SK-N-SH (cell line): Measurements from ENCODE around the gene TMEM248. TPM values are rescaled to one million over a fixed set of nuclear protein-coding genes. Genes with fewer than 3 reads are reported as not detected.

Source experiments
- CTCF ChIA-PET: fragments of 300-600, 350-600 bp; formaldehyde crosslinking; extraction: SDS; loops from one replicate; lab custom pipeline; 2021; lab: Yijun Ruan, JAX
- POLR2A ChIA-PET: fragments of 350-600 bp; sonication (Branson Sonifier 250); formaldehyde crosslinking; extraction: SDS; loops from one replicate; lab custom pipeline; 2020; ENCODE audit warnings: antibody characterized with exemption, inconsistent platforms; lab: Yijun Ruan, JAX
- DNase-seq: peaks from one replicate; pipeline ENCODE4 v3.0.0; 2012
- H2AFZ ChIP-seq: fragments of 200-600 bp; sonication (generic); 2 replicates; pipeline ENCODE4 v1.8.1; 2016; ENCODE audit warnings: antibody characterized with exemption, mild to moderate bottlenecking, low read depth
- H3F3A ChIP-seq: fragments of 200-600 bp; sonication (generic); replicated peaks from 2 replicates; pipeline ENCODE3; 2016; ENCODE audit warnings: antibody characterized with exemption, mild to moderate bottlenecking; ENCODE audit not compliant: insufficient read depth
- H3K27ac ChIP-seq, 2 experiments: fragments of 200-500 bp in 1 of 2; fragments of 200-600 bp in 1 of 2; sonication (Bioruptor generic) in 1 of 2; sonication (generic), shearing (Covaris generic) in 1 of 2; 2 replicates each; pipeline versions ENCODE4 v1.5.1 to v1.6.1; 2014 to 2016; ENCODE audit warnings: low read depth in 2 of 2, inconsistent platforms in 1 of 2, low read length in 1 of 2, mild to moderate bottlenecking in 1 of 2, mixed read lengths in 1 of 2
- H3K27me3 ChIP-seq: fragments of 200-600 bp; sonication (generic), shearing (Covaris generic); 2 replicates; pipeline ENCODE4 v1.6.1; 2016; ENCODE audit warnings: mixed run types; ENCODE audit not compliant: insufficient read depth
- H3K36me3 ChIP-seq, 2 experiments: fragments of 200-500 bp in 1 of 2; fragments of 200-600 bp in 1 of 2; sonication (Bioruptor generic) in 1 of 2; sonication (generic) in 1 of 2; replicated peaks in 1 of 2; 2 replicates each; pipeline versions ENCODE3 to v1.5.1; 2014 to 2016; ENCODE audit warnings: low read length in 1 of 2, mild to moderate bottlenecking in 1 of 2; ENCODE audit not compliant: insufficient read depth in 2 of 2, control insufficient read depth in 1 of 2
- H3K4me1 ChIP-seq, 2 experiments: fragments of 200-500 bp in 1 of 2; fragments of 200-600 bp in 1 of 2; sonication (Bioruptor generic) in 1 of 2; sonication (generic), shearing (Covaris generic) in 1 of 2; 2 replicates each; pipeline versions ENCODE4 v1.5.1 to v1.6.1; 2014 to 2016; ENCODE audit warnings: low read depth in 1 of 2, low read length in 1 of 2, mixed run types in 1 of 2; ENCODE audit not compliant: insufficient read depth in 2 of 2, control insufficient read depth in 1 of 2
- H3K4me2 ChIP-seq: fragments of 200-600 bp; sonication (generic), shearing (Covaris generic); 2 replicates; pipeline ENCODE4 v1.6.1; 2017; ENCODE audit warnings: mixed run types
- H3K4me3 ChIP-seq, 2 experiments: fragments of 200-500 bp in 1 of 2; fragments of 200-600 bp in 1 of 2; sonication (Bioruptor generic) in 1 of 2; sonication (generic), shearing (Covaris generic) in 1 of 2; 2 replicates each; pipeline versions ENCODE4 v1.5.1 to v1.8.1; 2014 to 2016; ENCODE audit warnings: low read depth in 2 of 2, inconsistent platforms in 1 of 2, low read length in 1 of 2, mild to moderate bottlenecking in 1 of 2, mixed read lengths in 1 of 2, moderate library complexity in 1 of 2
- H3K79me2 ChIP-seq: fragments of 200-600 bp; sonication (generic); 2 replicates; pipeline ENCODE4 v1.8.1; 2017; ENCODE audit warnings: mild to moderate bottlenecking; ENCODE audit not compliant: insufficient read depth
- H3K9ac ChIP-seq: fragments of 200-600 bp; sonication (generic); 2 replicates; pipeline ENCODE4 v1.6.1; 2017; ENCODE audit warnings: mixed run types
- H3K9me2 ChIP-seq: fragments of 200-600 bp; sonication (generic); 2 replicates; pipeline ENCODE4 v1.6.1; 2017; ENCODE audit warnings: mixed run types
- H3K9me3 ChIP-seq: fragments of 200-600 bp; sonication (generic); 2 replicates; pipeline ENCODE4 v1.6.1; 2017; ENCODE audit warnings: mixed run types, mild to moderate bottlenecking, moderate library complexity
- H4K20me1 ChIP-seq: fragments of 200-600 bp; sonication (generic); 2 replicates; pipeline ENCODE4 v1.6.1; 2017; ENCODE audit warnings: mild to moderate bottlenecking, mixed run types; ENCODE audit not compliant: insufficient read depth
- EP300 ChIP-seq, 2 experiments: IDR thresholded peaks; 2 replicates each; pipeline versions ENCODE4 v1.4.0 to v1.6.1; 2012; ENCODE audit warnings: borderline replicate concordance in 1 of 2, low read depth in 1 of 2, low read length in 1 of 2
- FOXJ3 ChIP-seq: sonication (generic); formaldehyde crosslinking; IDR thresholded peaks from 2 replicates; pipeline ENCODE4 v1.5.1; 2020; ENCODE audit warnings: mild to moderate bottlenecking, missing genetic modification reagents
- FOXM1 ChIP-seq: IDR thresholded peaks from 2 replicates; pipeline ENCODE4 v1.4.0; 2012; ENCODE audit warnings: low read depth, mild to moderate bottlenecking
- MEF2A ChIP-seq: IDR thresholded peaks from 2 replicates; pipeline ENCODE4 v1.4.0; 2012; ENCODE audit warnings: low read depth, borderline replicate concordance
- PBX3 ChIP-seq: IDR thresholded peaks from 2 replicates; pipeline ENCODE4; 2012
- RAD21 ChIP-seq: IDR thresholded peaks from 2 replicates; pipeline ENCODE4 v1.6.1; 2012; ENCODE audit warnings: mild to moderate bottlenecking, low read length
- RCOR1 ChIP-seq: fragments of 150-350 bp; IDR thresholded peaks from 2 replicates; pipeline ENCODE4 v1.6.1; 2017; ENCODE audit warnings: antibody characterized with exemption, low read length
- RXRA ChIP-seq: IDR thresholded peaks from 2 replicates; pipeline ENCODE4 v1.4.0; 2012; ENCODE audit warnings: low read depth, mild to moderate bottlenecking, borderline replicate concordance
- TAF1 ChIP-seq: IDR thresholded peaks from 2 replicates; pipeline ENCODE4 v1.6.1; 2012; ENCODE audit warnings: low read depth, mild to moderate bottlenecking, low read length, moderate library complexity, borderline replicate concordance
- YY1 ChIP-seq: IDR thresholded peaks from 2 replicates; pipeline ENCODE4 v1.4.0; 2012; ENCODE audit warnings: low read depth, mild to moderate bottlenecking
- ZBTB33 ChIP-seq: IDR thresholded peaks from 2 replicates; pipeline ENCODE4 v1.4.0; 2012; ENCODE audit warnings: low read depth, borderline replicate concordance
- WGBS: methylation state at CpG from one replicate; pipeline ENCODE4 v1.1.6; 2017; ENCODE audit warnings: low lambda C conversion rate; 5-methylcytosine and 5-hydroxymethylcytosine counted together
- polyA plus RNA-seq, 3 experiments: library from polyadenylated mRNA; depleted of rRNA; stranded (reverse); fragments of >200 nt; gene quantifications; 2 replicates each; pipeline ENCODE4 v1.2.3, GENCODE V29; 2012
- TF ChIP-seq, protein P1 (sequence below): IDR thresholded peaks from 2 replicates; pipeline ENCODE4 v1.4.0; 2012; ENCODE audit warnings: low read depth
- TF ChIP-seq, protein P2 (sequence below): fragments of 150-350 bp; IDR thresholded peaks from 2 replicates; pipeline ENCODE4 v1.6.1; 2017; ENCODE audit warnings: antibody characterized with exemption, low read length, low read depth, borderline replicate concordance
- TF ChIP-seq, protein P3 (sequence below): IDR thresholded peaks from 2 replicates; pipeline ENCODE4 v1.6.1; 2012; ENCODE audit warnings: mild to moderate bottlenecking, low read depth, low read length, moderate library complexity

The TMEM248 gene
- polyA plus RNA-seq, 1 of the 3 experiments (the other 2 are of a cell fraction): 185 TPM

- Histone ChIP-seq H3F3A (peaks cover 8% of the 10 kb centered on the region), H4K20me1 (peaks cover 90% of the 10 kb centered on the region), H3K9me3 (no peaks in the 10 kb centered on the region), H2AFZ (no peak overlapping the region), H3K4me3 (no peak overlapping the region), H3K4me1 (no peaks in the 10 kb centered on the region; a peak in 1 of 4 replicates), H3K27me3 (no peaks in the 10 kb centered on the region), H3K27ac (no peak overlapping the region), H3K9me2 (no peaks in the 10 kb centered on the region), H3K36me3 (peaks cover 0 to 22% of the 10 kb centered on the region in 2 experiments), H3K79me2 (peaks cover 100% of the 10 kb centered on the region), H3K9ac (no peak overlapping the region), H3K4me2 (no peak overlapping the region)
- TF ChIP-seq RAD21 (no peak), ZBTB33 (no peak), PBX3 (no peak), EP300 (IDR thresholded peaks at IDR 0.05; ENCODE audit: borderline replicate concordance in 1 of 2, low read depth in 1 of 2, low read length in 1 of 2) (no peak), TAF1 (no peak), MEF2A (no peak), FOXM1 (no peak), FOXJ3 (CRISPR knock-in tag) (no peak), RXRA (no peak), YY1 (no peak), RCOR1 (no peak)
- TF ChIP-seq, protein P1, sequence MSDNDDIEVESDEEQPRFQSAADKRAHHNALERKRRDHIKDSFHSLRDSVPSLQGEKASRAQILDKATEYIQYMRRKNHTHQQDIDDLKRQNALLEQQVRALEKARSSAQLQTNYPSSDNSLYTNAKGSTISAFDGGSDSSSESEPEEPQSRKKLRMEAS: no peak
- TF ChIP-seq, protein P2, sequence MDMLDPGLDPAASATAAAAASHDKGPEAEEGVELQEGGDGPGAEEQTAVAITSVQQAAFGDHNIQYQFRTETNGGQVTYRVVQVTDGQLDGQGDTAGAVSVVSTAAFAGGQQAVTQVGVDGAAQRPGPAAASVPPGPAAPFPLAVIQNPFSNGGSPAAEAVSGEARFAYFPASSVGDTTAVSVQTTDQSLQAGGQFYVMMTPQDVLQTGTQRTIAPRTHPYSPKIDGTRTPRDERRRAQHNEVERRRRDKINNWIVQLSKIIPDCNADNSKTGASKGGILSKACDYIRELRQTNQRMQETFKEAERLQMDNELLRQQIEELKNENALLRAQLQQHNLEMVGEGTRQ: no peak
- no peak for DNase-seq
- WGBS: 98% methylated on average over 4 of the region's 4 CpGs
- CTCF ChIA-PET: interaction anchor here (1.1 kb wide), 1 partner anchor 20 kb away, joined by 4 read pairs; no protein-coding TSS in a partner anchor
- POLR2A ChIA-PET: no interaction called here
Observed at GRCh38 chr7:66928388-66928787, 7.4 kb downstream of the TMEM248 start.

- no peaks in the 10 kb centered on the region for H3K9me2 ChIP-seq
- H3K27me3 ChIP-seq: no peaks in the 10 kb centered on the region
- peaks cover 0 to 24% of the 10 kb centered on the region in 2 experiments for H3K36me3 ChIP-seq
- 97% methylated on average over 8 of the region's 8 CpGs for WGBS
- TF ChIP-seq, protein P3, sequence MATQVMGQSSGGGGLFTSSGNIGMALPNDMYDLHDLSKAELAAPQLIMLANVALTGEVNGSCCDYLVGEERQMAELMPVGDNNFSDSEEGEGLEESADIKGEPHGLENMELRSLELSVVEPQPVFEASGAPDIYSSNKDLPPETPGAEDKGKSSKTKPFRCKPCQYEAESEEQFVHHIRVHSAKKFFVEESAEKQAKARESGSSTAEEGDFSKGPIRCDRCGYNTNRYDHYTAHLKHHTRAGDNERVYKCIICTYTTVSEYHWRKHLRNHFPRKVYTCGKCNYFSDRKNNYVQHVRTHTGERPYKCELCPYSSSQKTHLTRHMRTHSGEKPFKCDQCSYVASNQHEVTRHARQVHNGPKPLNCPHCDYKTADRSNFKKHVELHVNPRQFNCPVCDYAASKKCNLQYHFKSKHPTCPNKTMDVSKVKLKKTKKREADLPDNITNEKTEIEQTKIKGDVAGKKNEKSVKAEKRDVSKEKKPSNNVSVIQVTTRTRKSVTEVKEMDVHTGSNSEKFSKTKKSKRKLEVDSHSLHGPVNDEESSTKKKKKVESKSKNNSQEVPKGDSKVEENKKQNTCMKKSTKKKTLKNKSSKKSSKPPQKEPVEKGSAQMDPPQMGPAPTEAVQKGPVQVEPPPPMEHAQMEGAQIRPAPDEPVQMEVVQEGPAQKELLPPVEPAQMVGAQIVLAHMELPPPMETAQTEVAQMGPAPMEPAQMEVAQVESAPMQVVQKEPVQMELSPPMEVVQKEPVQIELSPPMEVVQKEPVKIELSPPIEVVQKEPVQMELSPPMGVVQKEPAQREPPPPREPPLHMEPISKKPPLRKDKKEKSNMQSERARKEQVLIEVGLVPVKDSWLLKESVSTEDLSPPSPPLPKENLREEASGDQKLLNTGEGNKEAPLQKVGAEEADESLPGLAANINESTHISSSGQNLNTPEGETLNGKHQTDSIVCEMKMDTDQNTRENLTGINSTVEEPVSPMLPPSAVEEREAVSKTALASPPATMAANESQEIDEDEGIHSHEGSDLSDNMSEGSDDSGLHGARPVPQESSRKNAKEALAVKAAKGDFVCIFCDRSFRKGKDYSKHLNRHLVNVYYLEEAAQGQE: peak; percentile 85
- TF ChIP-seq, protein P1: no peak
- TF ChIP-seq TAF1: no peak
- TF ChIP-seq, all 33 proteins: peak for 1
- ChIA-PET POLR2A (no interaction called here), CTCF (no interaction called here)
- Histone ChIP-seq H3F3A (peaks cover 8% of the 10 kb centered on the region), H3K27ac (no peak overlapping the region), H3K79me2 (peaks cover 100% of the 10 kb centered on the region), H3K4me1 (no peaks in the 10 kb centered on the region), H3K4me2 (no peak overlapping the region), H3K9ac (no peak overlapping the region), H2AFZ (no peak overlapping the region), H3K4me3 (no peak overlapping the region), H3K9me3 (no peaks in the 10 kb centered on the region), H4K20me1 (peaks cover 88% of the 10 kb centered on the region)
- no peak for DNase-seq
Observed at GRCh38 chr7:66929165-66929564, 8.1 kb downstream of the TMEM248 start.
